HL-60 (cell line): ENCODE results near the gene ADAMTS12.

ENCODE experiments used
- DNase-seq, 2 experiments: peaks; one replicate each; pipeline ENCODE4 v3.0.0-alpha.2; 2010 to 2020; ENCODE audit warnings: low read depth in 1 of 2, low spot score in 1 of 2
- H3K27ac ChIP-seq: fragments of 250-450 bp; sonication (Bioruptor Pico); replicated peaks from 2 replicates; pipeline ENCODE4 v1.5.1; 2020; ENCODE audit warnings: mild to moderate bottlenecking, moderate library complexity
- H3K27me3 ChIP-seq: fragments of 250-450 bp; sonication (Bioruptor Pico); 2 replicates; pipeline ENCODE4 v1.5.1; 2021; ENCODE audit warnings: mild to moderate bottlenecking, moderate library complexity; ENCODE audit not compliant: insufficient read depth, poor library complexity, severe bottlenecking
- H3K4me3 ChIP-seq: replicated peaks from 2 replicates; pipeline ENCODE4 v1.5.1; 2011; ENCODE audit warnings: mild to moderate bottlenecking, control low read depth, low read length; ENCODE audit not compliant: insufficient read depth
- CTCF ChIP-seq: IDR thresholded peaks from one replicate; pipeline ENCODE4 v1.5.1; 2011; ENCODE audit warnings: low read length, control low read depth, inconsistent platforms; ENCODE audit not compliant: insufficient read depth
- GABPA ChIP-seq: IDR thresholded peaks from 2 replicates; pipeline ENCODE4 v1.6.1; 2012; ENCODE audit warnings: low read depth
- POLR2AphosphoS5 ChIP-seq: IDR thresholded peaks from 2 replicates; pipeline ENCODE4 v1.6.1; 2012; ENCODE audit warnings: low read depth
- REST ChIP-seq: IDR thresholded peaks from 2 replicates; pipeline ENCODE4 v1.6.1; 2012; ENCODE audit warnings: low read depth; ENCODE audit not compliant: insufficient replicate concordance
- SPI1 ChIP-seq: IDR thresholded peaks from 2 replicates; pipeline ENCODE4 v1.6.1; 2012; ENCODE audit warnings: low read depth, mild to moderate bottlenecking, borderline replicate concordance

ADAMTS12 gene

GRCh38 chr5:33736510-33736909 lies 155.3 kb downstream of the ADAMTS12 start:
- no peak for DNase-seq
- TF ChIP-seq SPI1 = no peak
- no peak for TF ChIP-seq REST
- no peak for TF ChIP-seq GABPA
- TF ChIP-seq CTCF = no peak
- no peak for TF ChIP-seq POLR2AphosphoS5
- H3K27me3 ChIP-seq = no peaks in the 10 kb centered on the region
- no peak overlapping the region for H3K4me3 ChIP-seq
- no peak overlapping the region for H3K27ac ChIP-seq

GRCh38 chr5:33735072-33735471 lies 156.7 kb downstream of the ADAMTS12 start:
- Histone ChIP-seq H3K4me3 (no peak overlapping the region), H3K27ac (no peak overlapping the region), H3K27me3 (no peaks in the 10 kb centered on the region)
- TF ChIP-seq CTCF = no peak
- no peak for TF ChIP-seq SPI1
- no peak for TF ChIP-seq REST
- no peak for TF ChIP-seq POLR2AphosphoS5
- no peak for TF ChIP-seq GABPA
- no peak for DNase-seq

GRCh38 chr5:33734537-33734936 lies 157.3 kb downstream of the ADAMTS12 start:
- Histone ChIP-seq H3K27me3 (no peaks in the 10 kb centered on the region), H3K27ac (no peak overlapping the region), H3K4me3 (no peak overlapping the region)
- TF ChIP-seq GABPA (no peak), POLR2AphosphoS5 (no peak), CTCF (no peak), REST (no peak), SPI1 (no peak)
- no peak for DNase-seq
